CD4-positive, alpha-beta T cell treated with Interferon alpha-2 for 1 hour (primary cell): ENCODE results near the gene BFSP1.
A peak's percentile ranks its signal among the peaks of the same experiment; 100 is the strongest.

Source experiments
- DNase-seq, 2 donors: peaks; one replicate each; pipeline ENCODE4 v3.0.0-alpha.2; 2020 to 2022

Gene BFSP1

DNA sequence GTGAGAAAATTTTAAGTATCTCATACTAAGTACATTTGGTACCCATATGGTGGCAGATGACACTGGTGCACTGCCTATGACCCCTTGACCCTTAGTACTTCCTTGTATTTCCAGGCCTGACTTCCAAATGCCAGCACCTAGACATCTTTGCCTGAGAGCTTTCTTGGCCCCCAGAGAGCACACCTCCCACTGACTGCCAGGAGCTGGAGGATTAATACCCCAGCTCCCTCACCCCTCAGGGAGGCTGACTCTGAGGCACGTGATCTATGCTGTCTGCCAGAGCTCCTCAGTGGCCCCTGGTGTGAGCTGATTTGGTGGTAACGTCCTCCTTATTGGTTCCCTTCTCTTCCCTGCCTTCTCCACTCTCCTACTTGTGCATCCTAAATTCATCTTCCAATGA lies 38.0 kb downstream of the BFSP1 start:
- DNase-seq = no peak

DNA sequence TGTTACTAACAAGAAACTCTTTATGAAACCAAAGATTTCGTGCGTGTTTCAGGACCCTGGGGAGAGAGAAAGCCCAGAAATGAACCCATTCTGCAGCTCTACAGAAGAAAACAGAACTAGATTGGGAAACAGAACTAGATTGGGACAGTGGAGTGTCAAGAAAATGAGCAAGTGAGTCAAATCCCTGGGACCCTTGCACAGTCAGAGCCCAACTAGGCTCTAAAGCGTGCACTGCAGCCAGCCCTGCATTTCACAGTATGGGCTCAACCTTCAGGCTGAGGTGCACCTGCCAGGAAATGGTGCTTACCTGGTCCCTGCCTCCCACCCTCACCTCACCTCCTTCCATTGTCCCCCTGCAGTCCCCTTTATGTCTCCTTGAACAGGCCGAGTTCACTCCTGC lies 39.7 kb downstream of the BFSP1 start:
- DNase-seq = no peak

DNA sequence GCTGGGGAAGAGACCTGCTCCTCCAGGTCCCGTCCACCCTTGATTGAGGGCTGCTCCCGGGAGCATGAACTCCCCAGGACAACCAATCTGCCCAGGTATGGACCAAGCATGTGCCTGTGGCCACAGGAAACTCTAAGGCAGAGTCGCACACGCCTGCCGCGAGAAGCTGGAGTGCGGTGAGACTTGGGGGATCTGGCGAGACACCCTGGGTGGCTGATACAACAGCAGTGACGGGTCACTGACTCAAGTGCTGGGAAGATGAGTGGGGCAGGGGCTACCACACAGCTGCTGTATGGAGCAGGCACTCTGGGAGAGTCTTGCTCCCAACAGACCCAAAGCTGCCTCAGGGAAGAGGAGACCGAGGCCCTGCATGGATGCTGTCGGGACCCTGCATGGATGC lies 40.1 kb downstream of the BFSP1 start:
- DNase-seq = no peak

DNA sequence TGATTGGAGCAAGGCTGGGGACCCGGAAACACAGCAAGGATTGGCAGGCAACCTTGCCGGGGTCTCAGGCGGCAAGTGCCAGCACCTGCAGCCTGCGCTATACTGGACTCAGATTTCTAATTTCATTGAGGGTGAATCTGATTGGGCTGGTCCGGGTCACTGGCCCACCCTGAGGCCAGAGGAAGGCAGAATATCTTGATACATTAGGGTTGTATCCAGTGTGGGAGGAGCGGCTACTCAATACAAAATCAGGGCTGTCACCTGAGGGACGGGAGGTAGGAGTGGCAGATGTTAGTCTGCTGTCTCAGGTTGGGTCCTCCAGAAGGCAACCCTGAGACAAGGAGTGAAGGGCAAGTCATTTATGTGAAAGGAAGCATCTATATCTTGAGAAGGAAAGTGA lies 40.7 kb downstream of the BFSP1 start:
- DNase-seq = no peak

DNA sequence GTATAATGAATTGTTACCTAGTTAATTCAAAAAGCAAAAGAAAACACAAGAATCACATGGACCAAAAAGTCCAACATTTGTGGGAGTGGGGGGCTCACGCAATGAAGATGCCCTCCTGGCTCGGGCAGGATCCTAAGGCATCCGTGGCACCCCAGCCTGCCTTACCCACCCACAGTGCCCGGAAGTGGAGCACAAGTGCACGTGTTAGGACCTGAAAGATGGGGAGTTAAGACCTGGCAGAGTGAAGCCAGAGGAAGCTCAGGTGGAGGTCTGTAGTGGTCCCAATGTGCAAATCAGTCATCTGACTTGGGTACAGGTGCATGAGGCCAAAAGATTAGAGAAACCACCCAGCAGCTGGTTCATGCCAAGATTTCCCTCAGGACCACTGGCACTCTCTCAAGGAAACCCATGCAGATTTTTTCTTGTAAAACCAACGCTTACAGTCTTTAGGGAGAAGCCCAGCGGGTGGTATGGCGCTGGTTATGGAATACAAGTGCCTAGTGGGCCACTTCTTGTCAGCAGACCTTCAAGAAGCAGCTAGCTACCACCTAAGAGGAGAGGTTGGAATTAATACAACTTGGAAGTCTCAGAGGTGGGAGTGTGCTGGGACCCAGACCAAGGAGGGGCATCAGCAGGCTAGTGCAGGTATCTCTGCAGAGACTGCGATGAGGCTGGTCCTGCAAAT lies 42.1 kb downstream of the BFSP1 start:
- DNase-seq = no peak

DNA sequence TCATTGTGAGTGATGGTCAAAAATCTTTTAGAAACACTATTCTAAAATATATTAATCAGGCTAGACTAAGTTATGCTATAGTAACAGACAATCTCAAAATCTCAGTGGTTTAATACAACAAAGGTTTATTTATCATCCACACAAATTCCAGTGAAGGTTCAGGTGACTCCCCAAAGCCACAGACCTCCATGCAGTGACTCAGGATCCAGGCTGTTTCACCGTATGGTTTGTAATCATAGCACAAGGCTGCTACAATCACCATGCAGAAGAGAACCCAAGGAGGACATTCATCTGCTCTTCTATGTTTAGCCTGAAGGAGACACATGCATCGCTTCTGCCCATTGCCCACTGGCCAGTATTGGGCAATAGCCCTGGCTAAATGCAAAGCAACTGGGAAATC lies 46.2 kb downstream of the BFSP1 start:
- no peak for DNase-seq

DNA sequence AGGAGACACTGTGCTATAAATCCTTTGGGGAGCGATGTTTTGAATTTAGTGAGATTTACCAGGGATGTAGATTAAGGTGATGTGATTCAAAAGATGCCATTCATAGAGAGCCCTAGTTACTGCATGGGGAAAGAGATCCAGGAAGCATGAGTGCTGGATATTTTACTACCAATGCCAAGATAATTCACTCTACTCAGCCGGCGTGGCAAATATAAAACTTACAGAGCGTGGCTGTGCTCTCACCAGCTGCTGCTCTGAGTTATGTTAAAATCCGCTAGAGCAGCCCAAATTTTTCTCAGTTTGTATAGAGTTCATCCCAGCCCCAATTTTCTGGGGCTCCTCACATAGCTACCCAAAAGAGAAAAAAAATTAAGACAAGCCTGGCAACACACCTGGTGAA lies 48.6 kb downstream of the BFSP1 start:
- no peak for DNase-seq

DNA sequence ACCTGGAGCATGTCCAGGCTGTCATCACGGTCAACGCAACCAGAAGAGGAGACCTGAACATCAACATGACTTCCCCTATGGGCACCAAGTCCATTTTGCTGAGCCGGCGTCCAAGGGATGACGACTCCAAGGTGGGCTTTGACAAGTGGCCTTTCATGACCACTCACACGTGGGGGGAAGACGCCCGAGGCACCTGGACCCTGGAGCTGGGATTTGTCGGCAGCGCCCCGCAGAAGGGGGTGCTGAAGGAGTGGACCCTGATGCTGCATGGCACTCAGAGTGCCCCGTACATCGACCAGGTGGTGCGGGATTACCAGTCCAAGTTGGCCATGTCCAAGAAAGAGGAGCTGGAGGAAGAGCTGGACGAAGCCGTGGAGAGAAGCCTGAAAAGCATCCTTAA lies 49.5 kb downstream of the BFSP1 start:
- DNase-seq = no peak

DNA sequence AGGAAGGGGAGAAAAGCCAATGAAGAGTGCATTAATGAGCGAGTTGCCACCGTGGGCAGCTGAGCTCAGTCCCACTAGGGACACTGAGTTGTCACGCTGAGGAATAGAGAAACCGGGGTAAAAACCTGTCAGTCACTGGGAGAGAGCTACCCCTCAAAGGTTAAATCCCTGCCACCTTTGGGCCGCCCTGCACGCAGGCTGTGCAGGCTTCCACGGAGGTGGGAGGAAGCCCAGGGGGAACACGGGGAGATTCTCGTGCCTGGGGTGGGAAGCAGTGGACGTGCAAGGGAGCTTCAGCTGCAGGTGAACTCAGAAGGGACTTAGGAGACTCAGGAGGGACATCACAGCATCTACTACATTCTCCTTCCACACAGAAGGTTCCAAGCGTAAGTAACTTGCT lies 50.5 kb downstream of the BFSP1 start:
- no peak for DNase-seq

DNA sequence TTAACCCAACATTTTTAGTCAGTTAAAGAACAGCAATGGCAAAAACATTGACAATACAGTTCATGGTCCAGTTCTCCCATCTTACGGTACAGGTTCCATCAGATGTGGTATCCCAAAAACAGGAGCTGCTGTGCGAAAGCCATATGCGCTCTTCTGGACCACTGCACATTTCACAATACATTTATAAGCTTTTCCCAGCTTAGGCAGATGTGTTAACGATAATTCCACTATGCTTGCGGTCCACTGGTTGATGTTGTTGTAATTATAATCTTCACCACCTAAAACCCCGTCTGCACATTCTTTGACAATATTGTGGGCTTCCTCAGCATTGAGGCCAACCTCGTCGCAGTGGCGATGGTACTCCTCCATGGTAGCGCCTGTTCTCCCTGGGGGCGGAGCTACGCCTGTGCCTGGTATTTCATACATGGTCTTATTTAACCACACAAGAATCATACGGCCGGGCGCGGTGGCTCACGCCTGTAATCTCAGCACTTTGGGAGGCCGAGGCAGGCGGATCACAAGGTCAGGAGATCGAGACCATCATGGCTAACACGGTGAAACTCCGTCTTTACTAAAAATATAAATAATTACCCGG lies 52.0 kb downstream of the BFSP1 start:
- no peak for DNase-seq

DNA sequence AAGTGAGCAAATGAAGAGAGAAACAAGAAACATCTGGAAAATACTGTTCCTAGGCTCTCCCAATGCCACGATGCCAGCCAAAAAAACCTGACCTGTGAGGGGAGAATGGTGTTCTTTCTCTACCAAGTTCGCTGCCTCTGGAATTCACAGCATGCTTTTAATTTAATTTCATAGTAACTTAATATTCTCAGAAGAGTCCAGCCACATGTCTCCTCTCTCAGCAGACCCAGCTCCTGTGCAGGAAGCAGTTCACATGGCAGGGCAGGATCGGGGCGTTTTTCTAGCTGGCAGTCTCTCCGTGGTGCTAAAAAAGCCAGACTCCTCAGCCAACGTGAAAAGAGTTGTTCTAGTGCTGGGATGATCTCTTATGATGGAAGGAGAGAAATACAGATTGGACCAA lies 57.5 kb downstream of the BFSP1 start:
- DNase-seq = no peak

DNA sequence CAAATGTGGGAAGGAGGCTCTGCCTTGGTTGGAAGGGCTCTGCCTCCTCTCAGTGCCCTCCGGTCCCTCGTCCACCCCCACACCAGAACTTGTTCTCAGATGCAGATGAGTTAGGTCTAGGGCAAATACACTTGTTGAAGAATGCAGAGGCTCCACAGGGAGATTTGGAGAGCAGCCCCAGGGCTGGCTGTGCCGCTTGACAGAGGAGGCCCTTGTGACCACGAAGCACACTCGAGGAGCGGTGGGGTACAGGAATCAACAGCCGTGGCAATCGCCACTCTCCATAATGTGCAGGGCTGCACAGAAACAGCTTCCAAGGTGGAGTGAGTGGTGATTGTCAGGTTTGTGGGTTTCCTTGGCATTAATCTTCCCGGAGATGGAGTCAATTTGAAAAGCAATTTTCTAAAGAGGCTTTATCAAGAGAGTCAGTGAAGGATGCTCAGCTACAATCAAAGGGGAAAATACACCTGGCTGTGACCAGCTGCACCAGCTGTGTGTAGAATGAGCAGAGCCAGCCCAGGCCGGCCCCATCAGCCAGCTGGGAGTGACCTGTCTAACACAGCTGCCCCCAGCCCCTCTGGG lies 59.5 kb downstream of the BFSP1 start:
- DNase-seq = no peak

DNA sequence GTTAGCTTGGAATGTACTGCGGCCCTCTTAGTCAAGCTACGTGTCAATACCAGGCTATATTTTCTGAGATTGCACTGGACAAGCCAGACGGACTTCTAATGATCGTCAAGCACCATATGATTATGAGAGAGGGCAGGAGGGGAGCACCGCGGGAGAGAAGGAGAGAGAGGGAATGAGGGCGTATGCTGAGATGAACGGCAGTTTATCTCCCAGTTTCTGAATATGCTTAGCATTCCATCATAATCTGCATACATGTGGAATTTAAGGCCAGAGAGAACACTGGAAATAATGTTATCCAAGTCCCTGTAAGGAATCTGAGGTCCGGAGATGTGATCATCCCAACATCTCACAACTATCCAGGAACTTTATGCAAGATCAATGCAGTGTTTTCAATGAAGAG lies 60.2 kb downstream of the BFSP1 start:
- no peak for DNase-seq

DNA sequence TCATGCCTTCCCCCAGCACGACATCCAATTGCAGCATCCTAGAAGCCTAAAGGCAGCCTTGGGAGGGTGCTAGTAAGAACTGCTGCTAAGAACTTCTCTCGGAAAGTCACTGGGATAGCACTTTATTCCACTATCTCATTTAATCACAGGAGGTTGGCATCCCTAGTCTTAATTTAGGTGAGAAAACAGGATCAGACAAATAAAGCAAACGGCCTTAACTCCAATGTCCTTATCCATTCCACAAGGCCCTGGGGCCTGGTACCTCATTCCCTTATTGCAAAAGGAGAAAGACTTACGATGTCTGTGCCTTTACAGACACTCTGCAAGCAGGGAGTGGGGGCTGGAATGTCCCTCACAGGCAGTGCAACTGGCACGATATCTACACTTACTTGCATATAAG lies 60.7 kb downstream of the BFSP1 start:
- no peak for DNase-seq

DNA sequence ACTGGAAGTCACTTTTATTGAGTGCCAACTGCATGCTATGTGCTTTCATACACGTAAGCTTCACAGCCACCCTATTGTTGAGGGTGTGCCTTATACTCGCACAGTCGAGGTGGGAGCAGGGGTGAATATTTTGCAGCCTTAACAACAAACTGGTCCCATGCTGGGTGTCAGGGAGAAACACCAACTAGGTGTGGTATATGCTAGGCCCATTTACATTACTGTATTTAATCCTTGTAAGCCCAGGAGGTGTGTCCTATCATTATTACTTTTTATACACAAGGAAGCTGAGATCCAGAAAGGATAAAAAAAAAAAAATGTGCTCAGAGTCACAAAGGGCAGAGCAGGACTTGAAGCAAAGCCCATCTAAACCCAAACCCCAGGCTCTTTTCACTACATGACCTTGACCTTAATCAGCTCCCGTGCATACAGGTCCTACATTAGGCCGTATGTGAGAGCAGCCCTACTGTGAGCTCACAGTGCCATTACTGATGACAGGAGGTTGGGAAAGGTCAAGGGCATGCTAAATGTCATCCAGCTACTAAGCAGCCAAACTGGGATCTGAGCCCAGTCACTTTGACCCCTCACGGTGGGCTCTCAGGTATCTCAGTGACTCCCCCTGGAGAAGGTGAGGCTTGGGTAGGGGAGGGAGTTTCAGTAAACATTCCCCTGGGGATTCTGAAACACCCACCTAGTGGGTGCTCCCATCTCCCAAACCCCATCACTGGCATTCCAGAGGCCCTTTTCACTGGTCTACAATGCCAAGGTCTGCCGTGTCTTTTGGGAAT lies 61.7 kb downstream of the BFSP1 start:
- DNase-seq = no peak

DNA sequence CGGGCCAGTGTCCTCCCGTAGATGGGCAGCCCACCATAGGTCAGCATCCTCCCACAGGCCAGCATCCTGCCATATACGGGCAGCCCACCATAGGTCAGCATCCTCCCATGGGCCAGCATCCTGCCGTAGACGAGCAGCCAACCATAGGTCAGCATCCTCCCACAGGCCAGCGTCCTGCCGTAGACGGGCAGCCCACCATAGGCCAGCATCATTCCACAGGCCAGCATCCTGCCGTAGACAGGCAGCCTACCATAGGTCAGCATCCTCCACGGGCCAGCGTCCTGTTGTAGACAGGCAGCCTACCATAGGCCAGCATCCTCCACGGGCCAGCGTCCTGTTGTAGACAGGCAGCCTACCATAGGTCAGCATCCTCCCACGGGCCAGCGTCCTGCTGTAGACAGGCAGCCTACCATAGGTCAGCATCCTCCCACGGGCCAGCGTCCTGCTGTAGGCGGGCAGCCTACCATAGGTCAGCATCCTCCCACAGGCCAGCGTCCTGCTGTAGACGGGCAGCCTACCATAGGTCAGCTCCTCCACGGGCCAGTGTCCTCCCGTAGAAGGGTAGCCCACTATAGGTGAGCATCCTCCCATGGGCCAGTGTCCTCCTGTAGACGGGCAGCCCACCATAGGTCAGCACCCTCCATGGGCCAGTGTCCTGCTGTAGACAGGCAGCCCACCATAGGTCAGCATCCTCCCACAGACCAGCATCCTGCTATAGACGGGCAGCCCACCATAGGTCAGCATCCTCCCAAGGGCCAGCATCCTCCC lies 62.9 kb downstream of the BFSP1 start:
- DNase-seq = no peak

DNA sequence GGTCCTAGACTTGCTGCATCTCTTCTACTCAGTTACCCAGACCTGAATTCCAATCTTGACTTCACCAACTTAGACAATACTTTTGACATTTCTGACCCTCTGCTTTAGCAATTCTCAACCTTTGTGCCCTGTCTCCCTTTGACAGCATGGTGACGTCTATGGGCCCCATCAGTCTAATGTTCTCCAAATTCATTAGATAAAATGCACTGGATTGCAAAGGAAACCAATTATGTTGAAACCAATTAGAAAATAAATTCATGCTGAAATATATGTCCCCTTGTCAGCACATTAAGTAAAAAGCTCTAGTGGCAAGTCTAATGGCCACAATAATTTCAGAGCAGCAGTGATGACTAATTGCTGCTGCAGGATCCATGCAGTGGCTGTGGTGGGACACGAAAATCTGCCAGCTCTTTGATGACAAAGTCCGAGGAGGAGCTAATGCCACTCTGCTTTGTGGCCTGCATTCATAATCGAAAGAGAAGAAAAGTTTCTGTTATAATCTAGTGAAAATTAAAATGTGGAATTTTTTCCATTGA lies 64.0 kb downstream of the BFSP1 start:
- no peak for DNase-seq

DNA sequence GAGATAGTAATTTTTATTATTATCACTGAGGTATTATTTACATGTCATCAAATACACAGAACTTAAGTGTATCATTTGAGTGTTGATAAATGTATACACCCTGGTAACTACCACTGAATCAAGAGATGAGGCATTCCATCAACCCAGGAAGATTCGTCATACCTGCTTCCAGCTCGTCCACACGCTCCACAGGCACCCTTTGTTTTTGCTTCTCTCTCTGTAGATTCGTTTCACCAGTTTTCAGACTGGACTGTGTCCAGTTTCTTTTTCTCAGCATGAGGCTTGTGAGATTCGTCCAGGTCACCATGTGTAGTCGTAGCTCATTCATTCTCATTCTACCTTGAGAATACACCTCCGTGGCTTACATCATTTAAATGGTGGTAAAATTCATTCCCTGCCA lies 64.5 kb downstream of the BFSP1 start:
- DNase-seq = no peak

DNA sequence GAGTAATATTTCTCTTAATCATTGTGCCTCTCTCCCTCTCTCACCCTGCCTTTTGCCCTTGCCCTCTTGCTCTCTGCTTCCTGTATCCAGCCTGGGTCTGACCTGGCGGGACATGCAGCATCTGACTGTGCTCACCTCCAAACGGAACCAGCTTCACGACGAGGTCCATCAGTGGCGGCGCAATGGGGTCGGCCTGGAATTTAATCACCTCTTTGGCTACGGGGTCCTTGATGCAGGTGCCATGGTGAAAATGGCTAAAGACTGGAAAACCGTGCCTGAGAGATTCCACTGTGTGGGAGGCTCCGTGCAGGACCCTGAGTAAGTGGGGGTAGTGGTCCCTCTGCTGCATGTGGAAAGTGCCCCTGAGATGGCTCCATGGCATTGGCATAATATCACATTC lies 65.9 kb downstream of the BFSP1 start:
- DNase-seq = no peak

DNA sequence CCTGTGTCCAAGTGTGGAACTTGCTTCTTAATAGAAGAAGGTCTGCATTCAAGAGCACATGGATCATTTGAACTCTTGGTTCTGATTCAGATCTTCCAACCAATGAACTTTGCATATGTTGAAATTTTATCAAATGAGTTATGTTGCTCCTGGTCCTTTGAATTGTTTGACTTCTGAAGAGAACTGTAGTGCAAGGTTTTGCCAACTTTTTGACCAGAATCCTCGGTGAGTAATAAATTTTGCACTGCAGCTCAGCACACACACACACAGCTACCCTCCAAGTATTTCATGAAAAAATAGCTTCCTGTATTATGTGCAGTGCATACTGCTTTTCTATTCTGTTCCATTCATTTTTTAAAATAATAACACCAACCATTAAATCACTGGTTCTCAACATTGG lies 67.5 kb downstream of the BFSP1 start:
- DNase-seq = no peak

DNA sequence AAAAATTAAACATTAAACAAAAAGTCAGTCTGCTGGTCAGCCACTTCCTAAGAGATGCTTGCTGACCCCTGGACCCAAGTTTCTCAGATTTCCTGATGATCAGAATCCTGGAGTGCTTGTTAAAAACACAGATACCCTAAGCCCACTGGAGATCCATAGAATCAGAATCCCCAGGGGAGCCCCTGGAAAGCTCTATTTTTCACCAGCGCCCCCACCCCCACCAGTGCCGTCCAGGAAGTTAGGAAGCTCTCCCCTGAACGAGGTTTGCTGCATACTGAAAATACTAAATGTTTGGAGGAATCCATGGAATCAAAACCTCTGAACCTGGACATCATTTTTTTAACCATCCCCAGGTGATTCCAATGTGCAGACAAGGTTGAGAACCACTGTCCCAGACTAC lies 69.2 kb downstream of the BFSP1 start:
- DNase-seq = no peak

DNA sequence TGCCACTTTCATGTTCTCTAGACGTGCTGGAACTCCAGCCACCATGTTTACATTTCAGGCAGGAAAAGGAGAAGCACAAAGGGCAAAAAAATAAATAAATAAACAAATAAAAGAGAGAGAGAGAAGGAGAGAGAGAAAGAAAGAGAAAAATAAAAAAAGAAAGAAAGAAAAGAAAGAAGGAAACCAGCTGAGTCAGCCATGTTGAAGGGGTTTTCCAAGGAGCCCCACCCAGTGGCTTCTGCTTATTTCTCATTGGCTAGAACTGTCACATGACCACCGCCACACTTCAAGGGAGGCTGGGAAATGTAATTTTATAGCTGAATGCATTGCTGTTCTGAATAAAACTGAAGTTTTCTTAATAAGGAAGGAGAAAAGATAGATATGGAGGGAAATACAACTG lies 71.1 kb downstream of the BFSP1 start:
- DNase-seq = peak in 1 of 2 donors; percentile 1

DNA sequence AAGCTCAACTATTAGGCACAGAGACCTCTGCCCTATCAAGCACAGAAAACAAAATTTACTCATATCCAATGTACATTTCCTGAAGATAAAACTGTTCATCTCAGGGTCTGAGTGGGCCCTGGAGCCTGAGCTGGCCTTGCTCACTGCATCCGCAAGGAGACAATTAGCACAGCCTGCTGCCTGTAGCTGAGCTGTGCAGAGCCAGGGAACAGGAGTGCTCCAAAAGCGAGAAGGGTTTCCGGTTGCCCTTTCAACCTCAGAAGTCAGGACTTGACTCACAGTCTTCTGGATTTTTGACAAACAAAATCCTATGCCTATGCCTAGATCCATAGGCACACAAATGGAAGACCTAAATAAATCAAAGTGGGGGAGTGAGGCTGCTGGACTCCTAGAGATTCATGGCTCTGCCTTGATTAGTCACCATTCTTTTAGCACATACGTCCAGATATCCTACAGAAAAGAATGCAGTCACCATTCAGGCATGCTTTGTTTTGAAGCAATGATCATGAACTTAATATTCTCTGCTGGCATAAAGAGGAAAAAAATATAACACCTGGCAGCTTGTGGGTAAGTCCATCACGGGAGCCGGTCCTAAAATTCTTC lies 73.5 kb downstream of the BFSP1 start:
- DNase-seq = no peak
